HEK293T (cell line): ENCODE results near the gene ZBTB20.

ENCODE experiments used
- ELF4 ChIP-seq: fragments of 450-650 bp; IDR thresholded peaks from 2 replicates; pipeline ENCODE4 v1.6.1; 2017; ENCODE audit warnings: antibody characterized with exemption
- FOXK2 ChIP-seq: fragments of 450-650 bp; IDR thresholded peaks from 2 replicates; pipeline ENCODE4 v1.6.1; 2016; ENCODE audit warnings: mild to moderate bottlenecking
- HDGF ChIP-seq: fragments of 450-650 bp; IDR thresholded peaks from 2 replicates; pipeline ENCODE4 v1.6.1; 2017; ENCODE audit warnings: antibody characterized with exemption, borderline replicate concordance
- L3MBTL2 ChIP-seq: fragments of 450-650 bp; conservative IDR thresholded peaks from 2 replicates; pipeline ENCODE4 v1.6.1; 2016; ENCODE audit warnings: mild to moderate bottlenecking
- NFRKB ChIP-seq: fragments of 450-650 bp; IDR thresholded peaks from 2 replicates; pipeline ENCODE4 v1.6.1; 2016; ENCODE audit warnings: mild to moderate bottlenecking, moderate library complexity
- SP1 ChIP-seq: fragments of 450-650 bp; IDR thresholded peaks from 2 replicates; pipeline ENCODE4 v1.6.1; 2017
- SUZ12 ChIP-seq: fragments of 450-650 bp; IDR thresholded peaks from 2 replicates; pipeline ENCODE4 v1.6.1; 2016; ENCODE audit warnings: mild to moderate bottlenecking
- TF ChIP-seq, protein P1 (sequence below): fragments of 450-650 bp; IDR thresholded peaks from 2 replicates; pipeline ENCODE4 v1.6.1; 2016

DNA sequence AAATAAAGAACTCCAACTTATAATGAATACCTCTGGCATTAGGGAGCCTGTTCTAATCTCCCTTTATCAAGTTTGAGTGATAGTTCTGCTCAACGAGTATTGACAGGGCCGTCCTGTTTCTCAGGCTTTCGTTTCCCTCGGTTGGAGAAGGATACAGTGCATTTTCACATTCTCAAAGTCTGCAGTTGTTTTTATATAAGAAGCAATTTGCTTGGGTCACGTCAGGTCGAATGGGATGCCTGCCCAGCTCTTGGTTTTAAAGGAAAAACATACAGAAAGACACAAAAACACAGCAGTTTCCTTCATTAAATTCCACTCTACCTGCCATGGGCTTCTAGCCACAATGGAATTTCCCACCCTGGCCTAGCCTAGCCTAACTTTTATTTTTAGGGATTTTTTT is 487.0 kb downstream of the ZBTB20 start:
- TF ChIP-seq ELF4 (no peak), SP1 (no peak), L3MBTL2 (no peak), SUZ12 (no peak), FOXK2 (no peak), NFRKB (no peak), HDGF (no peak)
- TF ChIP-seq, protein P1, sequence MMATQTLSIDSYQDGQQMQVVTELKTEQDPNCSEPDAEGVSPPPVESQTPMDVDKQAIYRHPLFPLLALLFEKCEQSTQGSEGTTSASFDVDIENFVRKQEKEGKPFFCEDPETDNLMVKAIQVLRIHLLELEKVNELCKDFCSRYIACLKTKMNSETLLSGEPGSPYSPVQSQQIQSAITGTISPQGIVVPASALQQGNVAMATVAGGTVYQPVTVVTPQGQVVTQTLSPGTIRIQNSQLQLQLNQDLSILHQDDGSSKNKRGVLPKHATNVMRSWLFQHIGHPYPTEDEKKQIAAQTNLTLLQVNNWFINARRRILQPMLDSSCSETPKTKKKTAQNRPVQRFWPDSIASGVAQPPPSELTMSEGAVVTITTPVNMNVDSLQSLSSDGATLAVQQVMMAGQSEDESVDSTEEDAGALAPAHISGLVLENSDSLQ: no peak
